PC-9 (cell line): Measurements from ENCODE around the gene NEO1.

ENCODE experiments used
- CTCF ChIP-seq: fragments of 200-600 bp; sonication (generic); conservative IDR thresholded peaks from 2 replicates; pipeline ENCODE4 v1.6.1; 2017; ENCODE audit warnings: mixed run types, antibody characterized with exemption, mild to moderate bottlenecking, moderate library complexity
- EZH2 ChIP-seq: fragments of 200-600 bp; sonication (generic); IDR thresholded peaks from 2 replicates; pipeline ENCODE4 v1.8.0; 2017; ENCODE audit warnings: antibody characterized with exemption, low read depth

- TF ChIP-seq CTCF (no peak), EZH2 (no peak)
Measured at GRCh38 chr15:73021139-73021621, 31.1 kb upstream of the NEO1 start.
